AG09319 (cell line): ENCODE measurements around the gene SOCS1.

Source experiments
- DNase-seq: peaks from one replicate; pipeline ENCODE4 v3.0.0-alpha.2; 2010; ENCODE audit warnings: low read depth; ENCODE audit errors: extremely low read depth
- TF ChIP-seq, protein P1 (sequence below): IDR thresholded peaks from 2 replicates; pipeline ENCODE4 v1.5.1; 2011; ENCODE audit warnings: low read depth, mild to moderate bottlenecking, inconsistent platforms, low read length, moderate library complexity

SOCS1 gene

DNA sequence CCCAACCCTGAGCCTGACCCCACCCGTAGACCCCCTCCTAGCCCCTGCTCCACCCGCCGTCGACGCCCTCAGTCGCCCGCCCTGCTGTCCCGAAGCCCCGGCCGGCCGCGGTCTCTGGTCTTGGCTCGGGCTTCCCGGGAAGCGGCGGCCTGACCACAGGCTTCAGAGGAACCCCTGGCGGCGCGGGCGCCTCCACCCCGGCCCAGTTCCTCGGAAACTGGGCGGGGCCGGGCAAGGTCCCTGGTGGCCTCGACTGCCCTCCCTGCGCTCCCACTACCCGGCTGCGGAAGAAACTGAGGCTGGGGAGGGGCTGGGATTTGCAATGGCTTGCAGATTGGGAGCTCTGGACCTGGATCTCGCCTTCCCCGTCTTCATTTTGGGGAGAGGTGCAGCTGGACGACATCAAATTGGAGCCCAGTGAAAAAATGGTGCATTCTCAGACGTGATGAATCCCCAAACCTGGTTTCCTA is 692 bp upstream of the SOCS1 start:
- TF ChIP-seq, protein P1, sequence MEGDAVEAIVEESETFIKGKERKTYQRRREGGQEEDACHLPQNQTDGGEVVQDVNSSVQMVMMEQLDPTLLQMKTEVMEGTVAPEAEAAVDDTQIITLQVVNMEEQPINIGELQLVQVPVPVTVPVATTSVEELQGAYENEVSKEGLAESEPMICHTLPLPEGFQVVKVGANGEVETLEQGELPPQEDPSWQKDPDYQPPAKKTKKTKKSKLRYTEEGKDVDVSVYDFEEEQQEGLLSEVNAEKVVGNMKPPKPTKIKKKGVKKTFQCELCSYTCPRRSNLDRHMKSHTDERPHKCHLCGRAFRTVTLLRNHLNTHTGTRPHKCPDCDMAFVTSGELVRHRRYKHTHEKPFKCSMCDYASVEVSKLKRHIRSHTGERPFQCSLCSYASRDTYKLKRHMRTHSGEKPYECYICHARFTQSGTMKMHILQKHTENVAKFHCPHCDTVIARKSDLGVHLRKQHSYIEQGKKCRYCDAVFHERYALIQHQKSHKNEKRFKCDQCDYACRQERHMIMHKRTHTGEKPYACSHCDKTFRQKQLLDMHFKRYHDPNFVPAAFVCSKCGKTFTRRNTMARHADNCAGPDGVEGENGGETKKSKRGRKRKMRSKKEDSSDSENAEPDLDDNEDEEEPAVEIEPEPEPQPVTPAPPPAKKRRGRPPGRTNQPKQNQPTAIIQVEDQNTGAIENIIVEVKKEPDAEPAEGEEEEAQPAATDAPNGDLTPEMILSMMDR: no peak
- DNase-seq: no peak

DNA sequence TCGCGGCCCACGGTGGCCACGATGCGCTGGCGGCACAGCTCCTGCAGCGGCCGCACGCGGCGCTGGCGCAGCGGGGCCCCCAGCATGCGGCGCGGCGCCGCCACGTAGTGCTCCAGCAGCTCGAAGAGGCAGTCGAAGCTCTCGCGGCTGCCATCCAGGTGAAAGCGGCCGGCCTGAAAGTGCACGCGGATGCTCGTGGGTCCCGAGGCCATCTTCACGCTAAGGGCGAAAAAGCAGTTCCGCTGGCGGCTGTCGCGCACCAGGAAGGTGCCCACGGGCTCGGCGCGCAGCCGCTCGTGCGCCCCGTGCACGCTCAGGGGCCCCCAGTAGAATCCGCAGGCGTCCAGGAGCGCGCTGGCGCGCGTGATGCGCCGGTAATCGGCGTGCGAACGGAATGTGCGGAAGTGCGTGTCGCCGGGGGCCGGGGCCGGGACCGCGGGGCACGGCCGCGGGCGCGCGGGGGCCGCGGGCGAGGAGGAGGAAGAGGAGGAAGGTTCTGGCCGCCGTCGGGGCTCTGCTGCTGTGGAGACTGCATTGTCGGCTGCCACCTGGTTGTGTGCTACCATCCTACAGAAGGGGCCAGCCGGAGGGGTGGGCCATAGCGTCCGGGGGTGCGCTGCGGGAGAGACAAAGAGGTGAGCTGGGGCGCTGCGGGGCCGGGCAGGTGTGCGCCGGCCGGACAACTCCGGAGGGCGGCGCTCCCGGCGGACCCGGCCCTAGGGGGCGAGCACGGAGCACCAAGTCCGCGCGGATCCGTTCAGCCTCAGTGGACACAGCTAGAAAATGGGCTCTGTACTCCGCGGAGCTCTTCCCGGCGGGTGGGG is 879 bp downstream of the SOCS1 start:
- TF ChIP-seq, protein P1: no peak

DNA sequence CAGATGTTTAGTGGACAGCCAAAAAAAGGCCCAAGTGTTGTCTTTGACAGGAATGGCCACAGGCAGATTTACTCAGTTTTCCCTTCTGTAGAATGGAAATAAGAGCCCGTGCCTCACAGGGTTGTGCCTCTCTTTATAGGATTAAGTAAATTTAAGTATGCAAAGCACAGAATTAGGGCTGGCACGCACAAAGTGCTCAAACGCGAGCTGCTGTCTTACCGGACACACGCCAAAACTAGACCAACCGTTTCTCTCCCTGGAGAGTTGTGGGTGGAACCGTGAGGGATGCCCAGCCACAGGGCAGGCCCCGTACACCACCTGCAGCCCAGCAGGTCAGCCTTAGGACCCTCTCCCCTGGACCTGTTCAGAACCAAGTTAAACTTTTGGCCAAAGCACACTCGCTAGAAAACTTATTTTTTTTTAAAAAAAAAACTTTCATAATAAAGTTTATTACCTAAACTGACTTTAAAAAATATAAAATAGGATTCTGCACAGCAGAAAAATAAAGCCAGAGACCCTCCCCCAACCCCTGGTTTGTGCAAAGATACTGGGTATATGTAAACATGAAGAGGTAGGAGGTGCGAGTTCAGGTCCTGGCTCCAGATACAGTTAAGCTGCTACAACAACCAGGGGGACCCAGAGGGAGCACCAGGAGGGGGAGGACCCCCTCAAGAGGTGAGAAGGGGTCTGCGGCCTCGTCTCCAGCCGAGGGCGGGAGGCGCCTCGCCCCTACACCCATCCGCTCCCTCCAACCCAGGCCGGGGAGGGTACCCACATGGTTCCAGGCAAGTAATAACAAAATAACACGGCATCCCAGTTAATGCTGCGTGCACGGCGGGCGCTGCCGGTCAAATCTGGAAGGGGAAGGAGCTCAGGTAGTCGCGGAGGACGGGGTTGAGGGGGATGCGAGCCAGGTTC is 1.8 kb downstream of the SOCS1 start:
- no peak for DNase-seq
- TF ChIP-seq, protein P1: no peak

More for the DNA sequence above, 879 bp downstream of the SOCS1 start:
- DNase-seq: no peak

GRCh38 chr16:11253009-11253994 is 2.7 kb downstream of the SOCS1 start:
- no peak for DNase-seq
- TF ChIP-seq, protein P1: no peak

- TF ChIP-seq, protein P1: no peak
- DNase-seq: no peak
Observed at GRCh38 chr16:11252482-11252931, 3.5 kb downstream of the SOCS1 start.

GRCh38 chr16:11251525-11252481 is 4.2 kb downstream of the SOCS1 start:
- DNase-seq: no peak

More at GRCh38 chr16:11251525-11252481, 4.2 kb downstream of the SOCS1 start:
- TF ChIP-seq, protein P1: no peak
